ENCODE data around the gene DDAH2.

GRCh38 chr6:31776989-31777666 lies 48.0 kb upstream of the DDAH2 start, which contains the start of gene VWA7:
- TF ChIP-seq CTCF (IDR thresholded peaks at IDR 0.05) (no peak), POLR2A (IDR thresholded peaks at IDR 0.05) (peak in 1 of 2 donors; percentile 36)
